ENCODE data around the gene YES1. TPM values are rescaled to one million over a fixed set of nuclear protein-coding genes. Genes with fewer than 3 reads are reported as not detected.

The YES1 gene
- total and polyA plus RNA-seq, 2 of the 8 experiments (the other 6 are each of a cell fraction or from before 2014, with no cell fraction given) = 14.8 to 94.3 TPM

GRCh38 chr18:816869-817268, 4.8 kb upstream of the YES1 start:
- WGBS, 2 experiments (ENCODE audit: extremely low coverage in 1 of 2, insufficient coverage in 1 of 2, insufficient read length in 1 of 2, insufficient replicate concordance in 2 of 2, low coverage in 1 of 2, low lambda C conversion rate in 2 of 2, missing lambda C conversion rate in 1 of 2) = 87% methylated on average over 2 of the region's 2 CpGs; no CpG with 5 or more reads in 1 of the 2 experiments
- H3K56ac ChIP-seq (replicated peaks; ENCODE audit: insufficient read length, low read depth, low read length) = no peak overlapping the region
- CTCF ChIA-PET (ENCODE audit: partially characterized antibody) = interaction anchor here (1.1 to 10.4 kb wide), 4 partner anchors 15 to 192 kb away, joined by 4 to 106 read pairs (median 18); no protein-coding TSS in a partner anchor
- TF ChIP-seq KDM4A (IDR thresholded peaks at IDR 0.05; ENCODE audit: low read depth, low read length, severe bottlenecking) (no peak), CEBPB (IDR thresholded peaks at IDR 0.05; ENCODE audit: low read depth, low read length) (no peak), HDAC2 (IDR thresholded peaks at IDR 0.05; ENCODE audit: borderline replicate concordance in 1 of 2, low read depth in 2 of 2, low read length in 2 of 2) (no peak), CHD1 (IDR thresholded peaks at IDR 0.05; ENCODE audit: low read depth, low read length) (no peak), YY1 (IDR thresholded peaks at IDR 0.05; ENCODE audit: low read depth, low read length) (no peak), EZH2 (IDR thresholded peaks at IDR 0.05; ENCODE audit: low read depth, low read length, severe bottlenecking) (no peak), POU5F1 (IDR thresholded peaks at IDR 0.05; ENCODE audit: low read depth, low read length) (no peak), SAP30 (IDR thresholded peaks at IDR 0.05; ENCODE audit: insufficient read depth, insufficient replicate concordance, low read length) (no peak), TCF12 (IDR thresholded peaks at IDR 0.05; ENCODE audit: low read depth, low read length) (no peak), RXRA (IDR thresholded peaks at IDR 0.05; ENCODE audit: insufficient read depth, low read depth, low read length) (no peak), USF2 (IDR thresholded peaks at IDR 0.05; ENCODE audit: low read length) (no peak), CBX8 (IDR thresholded peaks at IDR 0.05; ENCODE audit: borderline replicate concordance, low read depth, low read length) (no peak)

More at GRCh38 chr18:816869-817268, 4.8 kb upstream of the YES1 start:
- no peak overlapping the region for H3K9ac ChIP-seq (replicated peaks in 1 of 4; ENCODE audit: extremely low read depth in 1 of 4, low read depth in 3 of 4, low read length in 3 of 4)
- H2AK5ac ChIP-seq (ENCODE audit: low read depth, low read length) = no peak overlapping the region
- H3K79me1 ChIP-seq (ENCODE audit: low read depth, low read length) = no peaks in the 10 kb centered on the region
- H3K14ac ChIP-seq (ENCODE audit: insufficient read length) = no peak overlapping the region
- no peak overlapping the region for H3K4me2 ChIP-seq (ENCODE audit: insufficient read depth in 1 of 2, low read depth in 2 of 2, low read length in 2 of 2)
- no peak overlapping the region for H2AFZ ChIP-seq (ENCODE audit: low read length)
- H3K18ac ChIP-seq (ENCODE audit: extremely low read depth, low read length) = no peak overlapping the region
- H3K4me1 ChIP-seq (replicated peaks in 1 of 4; ENCODE audit: control insufficient read depth in 3 of 4, insufficient read depth in 4 of 4, low read length in 3 of 4) = no peaks in the 10 kb centered on the region; a peak in 1 of 7 replicates
- H3K79me2 ChIP-seq (ENCODE audit: control insufficient read depth in 1 of 2, insufficient read depth in 2 of 2, low read length in 2 of 2) = no peaks in the 10 kb centered on the region
- no peak overlapping the region for H2BK20ac ChIP-seq (ENCODE audit: low read length)
- no peak overlapping the region for H3K27ac ChIP-seq (ENCODE audit: low read depth, low read length)
- H4K91ac ChIP-seq (replicated peaks; ENCODE audit: insufficient read length, low read length) = no peak overlapping the region
- H2BK5ac ChIP-seq (ENCODE audit: low read depth, low read length) = no peak overlapping the region
- H4K8ac ChIP-seq (ENCODE audit: extremely low read depth, insufficient read depth, low read length) = no peak overlapping the region
- no peak overlapping the region for H4K5ac ChIP-seq (ENCODE audit: insufficient read length, low read depth, low read length)
- no peak overlapping the region for H2BK15ac ChIP-seq (ENCODE audit: low read length)
- POLR2A ChIA-PET (ENCODE audit: partially characterized antibody) = interaction anchor here (1.1 kb wide), 1 partner anchor 14 kb away, joined by 3 read pairs; no protein-coding TSS in a partner anchor
- no peak overlapping the region for H3K4ac ChIP-seq (replicated peaks; ENCODE audit: insufficient read length, low read depth, low read length)
- H3K27me3 ChIP-seq (replicated peaks in 1 of 4; ENCODE audit: control insufficient read depth in 3 of 4, extremely low read depth in 1 of 4, insufficient read depth in 3 of 4, low read length in 3 of 4) = no peaks in the 10 kb centered on the region
- DNase-seq (ENCODE audit: low read depth in 1 of 2, low spot score in 2 of 2) = no peak
- no peaks in the 10 kb centered on the region for H4K20me1 ChIP-seq (replicated peaks in 1 of 2; ENCODE audit: control insufficient read depth in 1 of 2, insufficient read depth in 2 of 2, low read length in 2 of 2)
- no peak overlapping the region for H2BK120ac ChIP-seq (replicated peaks; ENCODE audit: low read depth, low read length)
- H3K36me3 ChIP-seq (ENCODE audit: control insufficient read depth in 2 of 4, insufficient read depth in 4 of 4, low read length in 3 of 4) = no peaks in the 10 kb centered on the region
- H3K4me3 ChIP-seq (ENCODE audit: extremely low read depth in 1 of 4, insufficient read depth in 2 of 4, low read depth in 3 of 4, low read length in 4 of 4) = no peak overlapping the region
- H3K9me3 ChIP-seq (ENCODE audit: insufficient read depth in 2 of 2, low read depth in 1 of 2, low read length in 1 of 2) = no peaks in the 10 kb centered on the region
- peaks cover 6% of the 10 kb centered on the region; the same call in 1 of the 2 replicates for H3K23me2 ChIP-seq (ENCODE audit: low read depth, low read length)
- no peak overlapping the region for H3K23ac ChIP-seq (ENCODE audit: insufficient read length)
- no peak overlapping the region for H2BK12ac ChIP-seq (ENCODE audit: low read depth, low read length)
- FAIRE-seq = no peak
